GDM1 (cell line): Measurements from ENCODE around the gene MAGEA1.
"Not testable (repeated sequence)": the region's sequence is repeated elsewhere in the genome, so short reads cannot be mapped to it uniquely, and the experiment has no call there.

Experiments
- DNase-seq: peaks from one replicate; lab custom pipeline; 2025; lab: John Stamatoyannopoulos, UW

Gene MAGEA1

GRCh38 chrX:153179131-153179530 is at the start of gene MAGEA1:
Gene MAGEA1, plus strand, starts transcription at chrX:153179284. Its CDS starts 3,106 bp downstream, at chrX:153182390.
- DNase-seq, result no peak

- DNase-seq, result not testable (repeated sequence)
Observed at GRCh38 chrX:153132924-153133323, 46.2 kb upstream of the MAGEA1 start.

GRCh38 chrX:153139074-153139473 is 40.0 kb upstream of the MAGEA1 start:
- DNase-seq, result not testable (repeated sequence)

- not testable (repeated sequence) for DNase-seq
Observed at GRCh38 chrX:153146288-153146687, 32.8 kb upstream of the MAGEA1 start.

- DNase-seq, result no peak
Observed at GRCh38 chrX:153153516-153153915, 25.6 kb upstream of the MAGEA1 start.

DNA sequence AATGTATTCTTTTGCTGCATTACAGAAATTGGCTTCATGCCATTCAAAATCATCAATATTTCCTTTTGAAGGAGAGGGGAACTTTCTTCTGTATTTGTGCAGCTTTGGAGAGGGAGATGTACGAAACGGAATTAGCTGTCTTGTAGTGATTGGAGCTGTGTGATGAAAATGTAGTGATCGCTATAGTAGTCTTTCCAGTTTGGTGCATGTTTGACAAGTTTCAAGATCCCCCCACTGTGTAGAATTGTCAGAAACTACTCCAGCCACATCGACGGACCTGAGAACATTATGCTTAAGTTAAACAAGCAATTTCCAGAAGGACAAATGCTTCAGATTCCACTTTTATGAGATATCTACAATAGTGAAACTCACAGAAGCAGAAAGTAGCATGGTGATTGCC is 21.6 kb upstream of the MAGEA1 start:
- DNase-seq, result no peak

DNA sequence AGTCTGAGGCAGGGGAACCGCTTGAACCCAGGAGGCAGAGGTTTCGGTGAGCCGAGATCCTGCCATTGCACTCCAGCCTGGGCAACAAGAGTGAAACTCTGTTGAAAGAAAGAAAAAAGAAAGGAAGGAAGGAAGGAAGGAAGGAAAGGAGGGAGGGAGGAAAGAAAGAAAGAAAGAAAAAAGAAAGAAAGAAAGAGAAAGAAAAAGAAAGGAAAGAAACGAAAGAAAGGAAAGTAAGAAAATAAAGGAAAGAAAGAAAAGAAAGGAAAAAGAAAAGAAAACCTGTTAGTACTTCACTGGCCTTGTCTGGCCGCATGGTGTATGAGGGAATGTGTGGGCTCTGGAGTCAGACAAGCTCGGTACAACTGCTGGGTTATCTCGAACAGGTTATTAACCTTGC is 20.8 kb upstream of the MAGEA1 start:
- DNase-seq, result no peak

DNA sequence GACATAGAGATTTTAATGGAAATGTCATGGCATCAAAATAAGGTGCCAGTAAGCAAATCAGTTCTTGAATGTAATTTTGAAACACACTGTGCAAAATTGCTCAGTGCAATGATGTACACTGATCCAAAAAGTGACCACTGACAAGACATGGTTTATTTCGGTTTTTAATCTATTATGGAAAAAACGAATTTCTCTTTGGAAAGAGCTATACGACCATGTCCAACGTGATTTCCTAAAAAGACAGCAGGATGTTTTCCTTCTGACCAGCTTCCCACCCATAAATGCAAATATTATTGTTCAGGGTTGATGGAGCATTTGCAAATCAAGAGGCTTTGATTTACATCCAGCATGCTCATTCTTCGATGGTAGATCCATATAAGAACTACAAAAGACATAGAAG is 17.1 kb upstream of the MAGEA1 start:
- no peak for DNase-seq

GRCh38 chrX:153164733-153165132 is 14.4 kb upstream of the MAGEA1 start:
- DNase-seq, result no peak

DNA sequence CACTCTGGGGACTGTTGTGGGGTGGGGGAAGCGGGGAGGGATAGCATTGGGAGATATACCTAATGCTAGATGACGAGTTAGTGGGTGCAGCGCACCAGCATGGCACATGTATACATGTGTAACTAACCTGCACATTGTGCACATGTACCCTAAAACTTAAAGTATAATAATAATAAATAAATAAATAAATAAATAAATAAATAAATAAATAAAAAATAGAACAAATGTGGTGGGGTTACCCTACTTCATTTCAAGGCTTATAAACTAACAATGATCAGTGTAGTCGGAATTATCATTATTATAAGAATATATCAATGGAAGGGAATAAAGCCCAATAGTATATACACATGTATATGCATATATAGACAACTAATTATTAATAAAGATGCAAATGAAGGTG is 10.7 kb upstream of the MAGEA1 start:
- not testable (repeated sequence) for DNase-seq

DNA sequence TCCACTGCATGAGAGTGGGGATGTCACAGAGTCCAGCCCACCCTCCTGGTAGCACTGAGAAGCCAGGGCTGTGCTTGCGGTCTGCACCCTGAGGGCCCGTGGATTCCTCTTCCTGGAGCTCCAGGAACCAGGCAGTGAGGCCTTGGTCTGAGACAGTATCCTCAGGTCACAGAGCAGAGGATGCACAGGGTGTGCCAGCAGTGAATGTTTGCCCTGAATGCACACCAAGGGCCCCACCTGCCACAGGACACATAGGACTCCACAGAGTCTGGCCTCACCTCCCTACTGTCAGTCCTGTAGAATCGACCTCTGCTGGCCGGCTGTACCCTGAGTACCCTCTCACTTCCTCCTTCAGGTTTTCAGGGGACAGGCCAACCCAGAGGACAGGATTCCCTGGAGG is 2.7 kb downstream of the MAGEA1 start:
- no peak for DNase-seq

DNA sequence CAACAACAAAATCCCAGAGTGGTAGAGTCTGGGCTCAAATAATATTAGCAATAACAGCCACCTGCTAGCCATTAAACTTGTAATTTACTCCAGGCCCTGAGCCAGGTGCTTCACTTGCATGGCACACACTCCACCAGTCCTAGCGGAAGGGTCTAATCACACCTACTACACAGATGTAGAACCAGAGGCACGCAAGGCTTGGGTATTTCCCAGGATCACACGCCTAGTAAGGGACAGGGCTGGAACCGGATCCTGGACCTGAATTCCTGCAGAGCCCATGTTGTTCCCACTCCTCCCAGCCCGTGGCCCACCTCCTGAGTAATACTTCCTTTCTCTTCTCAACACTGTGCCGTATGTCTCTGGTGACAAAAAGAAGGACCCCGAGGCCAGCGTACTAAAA is 5.7 kb downstream of the MAGEA1 start:
- no peak for DNase-seq

GRCh38 chrX:153190381-153190780 is 11.3 kb downstream of the MAGEA1 start:
- DNase-seq, result no peak

DNA sequence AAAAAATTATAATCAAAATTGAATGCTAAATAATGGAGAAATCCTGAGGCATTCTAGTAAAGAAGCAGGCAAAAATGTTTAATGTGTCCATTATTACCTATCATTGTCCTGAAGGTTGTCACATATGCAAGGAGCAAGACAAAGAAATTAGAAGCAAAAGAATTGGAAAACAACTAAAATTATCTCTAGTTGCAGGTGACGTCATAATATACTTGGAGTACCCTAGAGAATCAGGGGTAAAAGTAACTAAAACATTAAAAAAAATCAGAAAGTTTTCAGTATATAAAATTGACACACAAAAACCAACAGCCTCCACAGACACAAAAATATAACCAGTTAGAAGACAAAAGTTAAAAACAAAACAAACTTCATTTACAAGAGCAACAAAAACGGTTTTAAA is 21.4 kb downstream of the MAGEA1 start:
- DNase-seq, result no peak

DNA sequence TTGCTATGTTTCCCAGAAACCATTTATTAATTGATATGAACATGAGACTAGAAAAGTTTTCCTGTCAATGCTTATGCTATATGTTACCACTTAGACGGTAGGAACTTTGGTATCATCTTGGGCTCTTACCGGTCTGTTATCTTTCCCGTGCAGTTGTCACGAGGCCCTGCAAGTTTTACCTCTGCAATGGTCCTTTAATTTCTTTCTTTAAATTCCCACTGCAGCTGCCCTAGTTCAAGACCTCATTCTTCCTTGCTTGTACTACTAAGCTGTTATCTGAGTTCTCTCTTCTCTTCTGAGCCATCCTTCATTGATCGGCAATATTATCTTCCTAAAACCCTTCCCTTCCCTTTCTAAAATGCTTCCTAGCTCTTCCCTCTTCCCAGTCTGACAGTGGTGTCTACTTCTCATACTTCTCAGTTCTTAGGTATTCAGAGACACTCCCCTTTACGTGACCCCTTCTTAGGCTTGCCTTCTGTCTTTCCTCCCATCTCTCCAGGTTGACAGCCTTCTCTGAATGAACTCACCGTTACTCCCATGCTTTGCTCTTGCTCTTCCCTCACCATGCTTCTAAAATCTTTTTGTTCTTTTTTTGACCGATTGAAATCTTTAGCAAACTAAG is 27.5 kb downstream of the MAGEA1 start:
- no peak for DNase-seq

DNA sequence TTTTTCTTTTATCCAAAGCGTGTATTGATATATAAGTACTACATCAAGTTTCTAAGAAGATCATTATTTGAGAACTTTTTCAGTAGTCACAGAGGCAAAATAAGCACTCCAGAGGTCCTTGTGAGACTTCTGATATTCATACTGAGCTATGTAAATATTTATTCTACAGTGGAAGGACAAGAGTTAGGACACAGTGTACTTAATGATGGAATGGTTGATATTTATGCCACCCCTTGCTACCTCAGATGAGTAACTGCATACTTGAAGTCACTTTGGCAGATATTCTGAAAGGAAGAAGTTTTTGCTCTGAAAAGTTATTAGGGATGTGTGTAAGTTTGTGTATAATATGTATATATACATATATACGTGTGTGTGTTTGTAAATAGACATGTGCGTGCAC is 30.3 kb downstream of the MAGEA1 start:
- no peak for DNase-seq

DNA sequence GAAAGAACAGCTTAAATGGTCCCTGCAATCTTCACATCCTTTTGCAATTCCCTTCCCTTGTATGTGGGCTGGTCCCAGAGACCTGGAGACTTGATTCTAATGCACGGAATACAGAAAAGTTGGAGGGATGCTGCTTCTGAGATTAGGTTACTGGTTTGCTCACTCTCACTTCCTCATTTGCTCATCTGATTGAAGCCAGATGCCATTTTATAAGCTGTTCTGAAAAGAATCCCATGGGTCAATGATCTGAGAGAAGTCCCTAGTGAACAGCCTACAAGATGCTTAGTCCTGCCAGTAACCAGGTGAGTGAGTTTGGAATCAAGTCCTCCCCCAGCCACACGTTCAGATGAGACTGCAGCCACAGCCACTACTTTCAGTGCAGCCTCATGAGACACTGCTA is 35.9 kb downstream of the MAGEA1 start:
- no peak for DNase-seq

DNA sequence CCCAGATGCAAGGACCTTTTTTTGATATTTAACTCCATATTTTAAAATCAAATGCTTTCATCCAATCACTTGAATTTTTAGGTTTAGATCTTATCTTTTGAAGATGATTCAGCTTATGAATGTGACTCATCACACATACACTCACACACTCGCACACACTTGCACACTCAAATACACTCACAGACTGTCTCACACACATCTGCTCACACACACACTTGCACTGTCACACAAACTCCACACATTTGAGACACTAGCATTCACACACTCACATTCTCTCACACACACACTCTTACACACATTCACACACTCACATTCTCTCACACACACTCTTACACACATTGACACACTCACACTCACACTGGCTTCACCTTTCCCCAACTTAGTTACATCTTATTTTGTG is 37.8 kb downstream of the MAGEA1 start:
- no peak for DNase-seq

- no peak for DNase-seq
Observed at GRCh38 chrX:153225438-153226098, 46.5 kb downstream of the MAGEA1 start.

DNA sequence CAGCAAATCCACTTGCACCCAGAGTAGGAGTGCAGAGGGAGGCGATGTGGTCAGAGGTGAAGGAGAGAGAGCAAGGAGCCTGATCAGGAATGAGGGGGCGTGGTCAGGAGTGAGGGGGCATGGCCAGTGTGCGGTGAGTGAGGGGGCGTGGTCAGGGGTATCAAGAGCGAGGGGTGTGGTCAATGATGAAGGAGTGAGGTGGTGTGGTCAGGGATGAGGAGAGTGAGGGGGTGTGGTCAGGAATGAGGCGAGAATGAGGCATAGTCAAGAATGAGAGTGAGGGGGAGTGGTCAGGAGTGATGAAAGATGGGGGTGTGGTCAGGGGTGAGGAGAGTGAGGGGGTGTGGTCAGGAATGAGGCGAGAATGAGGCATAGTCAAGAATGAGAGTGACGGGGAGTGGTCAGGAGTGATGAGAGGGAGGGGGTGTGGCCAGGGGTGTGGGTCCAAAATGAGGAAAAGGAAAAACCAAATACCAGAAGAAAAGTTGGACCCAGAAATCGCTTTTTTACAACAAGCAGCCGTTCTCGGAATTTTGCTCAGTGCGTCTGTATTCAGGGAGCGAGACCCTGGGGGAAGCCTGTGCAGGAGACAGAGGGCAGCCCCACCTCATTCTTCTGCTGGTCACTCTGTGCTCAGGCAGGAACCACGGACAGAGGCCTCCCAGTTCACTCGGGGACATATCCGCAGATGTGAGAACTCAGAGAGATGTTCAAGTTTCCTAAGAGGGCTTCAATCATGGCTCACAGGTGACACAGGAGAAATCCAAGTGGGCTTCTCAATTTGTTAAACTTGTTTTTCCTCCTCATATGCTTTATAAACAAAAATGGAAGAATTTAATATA is 47.5 kb downstream of the MAGEA1 start:
- no peak for DNase-seq
